ENCODE results near the gene LRCOL1.

LRCOL1 gene

GRCh38 chr12:132615579-132616038, 5.2 kb upstream of the LRCOL1 start:
- WGBS, 2 donors (ENCODE audit: extremely low coverage in 2 of 2, insufficient read length in 2 of 2, insufficient replicate concordance in 1 of 2), result no CpG with 5 or more reads among the region's 16 CpGs
- Histone ChIP-seq H3K36me3 (replicated peaks in 1 of 2; ENCODE audit: control insufficient read depth in 2 of 2, insufficient read depth in 2 of 2, low read length in 2 of 2) (no peaks in the 10 kb centered on the region), H2BK5ac (ENCODE audit: low read length) (no peak overlapping the region), H3K23ac (ENCODE audit: low read depth, low read length, poor library complexity) (no peak overlapping the region), H3K4ac (ENCODE audit: low read length) (no peak overlapping the region), H3K27me3 (ENCODE audit: control insufficient read depth in 3 of 3, insufficient read depth in 3 of 3, low read depth in 1 of 3, low read length in 3 of 3) (peaks cover 23 to 71% (median 54%) of the 10 kb centered on the region in 3 experiments), H2BK15ac (ENCODE audit: low read length) (peak overlapping the region; percentile 3), H3K14ac (ENCODE audit: low read length) (peak overlapping the region; percentile 56), H3K9me3 (replicated peaks in 1 of 2; ENCODE audit: control insufficient read depth in 2 of 2, insufficient read depth in 1 of 2, low read depth in 1 of 2, low read length in 2 of 2) (peaks cover 28 to 31% of the 10 kb centered on the region in 2 donors), H3K79me1 (ENCODE audit: low read depth, low read length) (no peaks in the 10 kb centered on the region), H3K18ac (ENCODE audit: low read length) (no peak overlapping the region), H3K4me3 (ENCODE audit: low read length in 2 of 2) (no peak overlapping the region), H2AFZ (ENCODE audit: low read length) (no peak overlapping the region), H4K91ac (ENCODE audit: low read depth, low read length, poor library complexity) (no peak overlapping the region), H3K27ac (replicated peaks; ENCODE audit: low read length) (no peak overlapping the region), H3K4me2 (ENCODE audit: insufficient read depth, low read length, poor library complexity, severe bottlenecking) (no peak overlapping the region), H2BK12ac (ENCODE audit: low read length) (peak overlapping the region; percentile 16), H2AK5ac (ENCODE audit: low read depth, low read length) (peak overlapping the region; percentile 28), H2BK120ac (ENCODE audit: low read depth, low read length) (peak overlapping the region; percentile 11), H3K4me1 (ENCODE audit: control insufficient read depth in 2 of 2, insufficient read depth in 1 of 2, low read depth in 1 of 2, low read length in 2 of 2) (no peaks in the 10 kb centered on the region), H3K9ac (ENCODE audit: low read depth, low read length, poor library complexity) (no peak overlapping the region), H4K8ac (ENCODE audit: low read depth, low read length) (no peak overlapping the region)
- no peak for DNase-seq (ENCODE audit: low spot score)

GRCh38 chr12:132614861-132615578, 4.6 kb upstream of the LRCOL1 start:
- Histone ChIP-seq H3K27ac (replicated peaks; ENCODE audit: low read length) (no peak overlapping the region), H3K4me1 (ENCODE audit: control insufficient read depth in 2 of 2, insufficient read depth in 1 of 2, low read depth in 1 of 2, low read length in 2 of 2) (peaks cover 0 to 5% of the 10 kb centered on the region in 2 donors), H3K9me3 (replicated peaks in 1 of 2; ENCODE audit: control insufficient read depth in 2 of 2, insufficient read depth in 1 of 2, low read depth in 1 of 2, low read length in 2 of 2) (peaks cover 28 to 31% of the 10 kb centered on the region in 2 donors), H4K91ac (ENCODE audit: low read depth, low read length, poor library complexity) (no peak overlapping the region), H3K36me3 (replicated peaks in 1 of 2; ENCODE audit: control insufficient read depth in 2 of 2, insufficient read depth in 2 of 2, low read length in 2 of 2) (no peaks in the 10 kb centered on the region), H3K79me1 (ENCODE audit: low read depth, low read length) (no peaks in the 10 kb centered on the region), H2BK5ac (ENCODE audit: low read length) (no peak overlapping the region), H3K27me3 (ENCODE audit: control insufficient read depth in 3 of 3, insufficient read depth in 3 of 3, low read depth in 1 of 3, low read length in 3 of 3) (peaks cover 23 to 71% (median 49%) of the 10 kb centered on the region in 3 experiments), H2BK15ac (ENCODE audit: low read length) (peak overlapping the region; percentile 3), H3K9ac (ENCODE audit: low read depth, low read length, poor library complexity) (no peak overlapping the region), H3K4ac (ENCODE audit: low read length) (no peak overlapping the region), H2BK12ac (ENCODE audit: low read length) (peak overlapping the region; percentile 16), H3K23ac (ENCODE audit: low read depth, low read length, poor library complexity) (no peak overlapping the region), H2AK5ac (ENCODE audit: low read depth, low read length) (no peak overlapping the region), H2BK120ac (ENCODE audit: low read depth, low read length) (peak overlapping the region; percentile 11), H3K4me3 (ENCODE audit: low read length in 2 of 2) (no peak overlapping the region), H4K8ac (ENCODE audit: low read depth, low read length) (no peak overlapping the region), H3K14ac (ENCODE audit: low read length) (no peak overlapping the region), H2AFZ (ENCODE audit: low read length) (no peak overlapping the region), H3K4me2 (ENCODE audit: insufficient read depth, low read length, poor library complexity, severe bottlenecking) (no peak overlapping the region), H3K18ac (ENCODE audit: low read length) (no peak overlapping the region)
- WGBS, 2 donors (ENCODE audit: extremely low coverage in 2 of 2, insufficient read length in 2 of 2, insufficient replicate concordance in 1 of 2), result no CpG with 5 or more reads among the region's 18 CpGs
- DNase-seq (ENCODE audit: low spot score), result peak; percentile 81

- H4K91ac ChIP-seq (ENCODE audit: low read depth, low read length, poor library complexity), result no peak overlapping the region
- H3K36me3 ChIP-seq (replicated peaks in 1 of 2; ENCODE audit: control insufficient read depth in 2 of 2, insufficient read depth in 2 of 2, low read length in 2 of 2), result no peaks in the 10 kb centered on the region
- H3K27me3 ChIP-seq (ENCODE audit: control insufficient read depth in 3 of 3, insufficient read depth in 3 of 3, low read depth in 1 of 3, low read length in 3 of 3), result peaks cover 21 to 67% (median 43%) of the 10 kb centered on the region in 3 experiments
- DNase-seq (ENCODE audit: low spot score), result no peak
- no peak overlapping the region for H3K23ac ChIP-seq (ENCODE audit: low read depth, low read length, poor library complexity)
- no peak overlapping the region for H4K8ac ChIP-seq (ENCODE audit: low read depth, low read length)
- peaks cover 28 to 31% of the 10 kb centered on the region in 2 donors for H3K9me3 ChIP-seq (replicated peaks in 1 of 2; ENCODE audit: control insufficient read depth in 2 of 2, insufficient read depth in 1 of 2, low read depth in 1 of 2, low read length in 2 of 2)
- no peak overlapping the region for H2BK120ac ChIP-seq (ENCODE audit: low read depth, low read length)
- H3K4ac ChIP-seq (ENCODE audit: low read length), result no peak overlapping the region
- H2BK12ac ChIP-seq (ENCODE audit: low read length), result no peak overlapping the region
- H3K4me1 ChIP-seq (ENCODE audit: control insufficient read depth in 2 of 2, insufficient read depth in 1 of 2, low read depth in 1 of 2, low read length in 2 of 2), result peaks cover 0 to 7% of the 10 kb centered on the region in 2 donors
- H3K27ac ChIP-seq (replicated peaks; ENCODE audit: low read length), result no peak overlapping the region
- no peaks in the 10 kb centered on the region for H3K79me1 ChIP-seq (ENCODE audit: low read depth, low read length)
- no peak overlapping the region for H3K18ac ChIP-seq (ENCODE audit: low read length)
- no CpG with 5 or more reads among the region's 5 CpGs for WGBS, 2 donors (ENCODE audit: extremely low coverage in 2 of 2, insufficient read length in 2 of 2, insufficient replicate concordance in 1 of 2)
- no peak overlapping the region for H2AFZ ChIP-seq (ENCODE audit: low read length)
- no peak overlapping the region for H3K14ac ChIP-seq (ENCODE audit: low read length)
- no peak overlapping the region for H3K4me3 ChIP-seq (ENCODE audit: low read length in 2 of 2)
- no peak overlapping the region for H3K4me2 ChIP-seq (ENCODE audit: insufficient read depth, low read length, poor library complexity, severe bottlenecking)
- no peak overlapping the region for H2BK15ac ChIP-seq (ENCODE audit: low read length)
- H2BK5ac ChIP-seq (ENCODE audit: low read length), result no peak overlapping the region
- H3K9ac ChIP-seq (ENCODE audit: low read depth, low read length, poor library complexity), result no peak overlapping the region
- no peak overlapping the region for H2AK5ac ChIP-seq (ENCODE audit: low read depth, low read length)
These were observed 3.6 kb upstream of the LRCOL1 start for GRCh38 chr12:132614029-132614428.

GRCh38 chr12:132611620-132612019, 1.2 kb upstream of the LRCOL1 start:
- H3K9me3 ChIP-seq (replicated peaks in 1 of 2; ENCODE audit: control insufficient read depth in 2 of 2, insufficient read depth in 1 of 2, low read depth in 1 of 2, low read length in 2 of 2), result peaks cover 12 to 20% of the 10 kb centered on the region in 2 donors
- no peak overlapping the region for H2AFZ ChIP-seq (ENCODE audit: low read length)
- no peak overlapping the region for H3K9ac ChIP-seq (ENCODE audit: low read depth, low read length, poor library complexity)
- H2BK15ac ChIP-seq (ENCODE audit: low read length), result no peak overlapping the region
- peaks cover 8 to 56% (median 27%) of the 10 kb centered on the region in 3 experiments for H3K27me3 ChIP-seq (ENCODE audit: control insufficient read depth in 3 of 3, insufficient read depth in 3 of 3, low read depth in 1 of 3, low read length in 3 of 3)
- WGBS, 2 donors (ENCODE audit: extremely low coverage in 2 of 2, insufficient read length in 2 of 2, insufficient replicate concordance in 1 of 2), result no CpG with 5 or more reads among the region's 10 CpGs
- H3K79me1 ChIP-seq (ENCODE audit: low read depth, low read length), result no peaks in the 10 kb centered on the region
- no peak overlapping the region for H3K4me3 ChIP-seq (ENCODE audit: low read length in 2 of 2)
- H3K27ac ChIP-seq (replicated peaks; ENCODE audit: low read length), result no peak overlapping the region
- no peak overlapping the region for H4K91ac ChIP-seq (ENCODE audit: low read depth, low read length, poor library complexity)
- H2AK5ac ChIP-seq (ENCODE audit: low read depth, low read length), result peak overlapping the region; percentile 81
- DNase-seq (ENCODE audit: low spot score), result no peak
- no peak overlapping the region for H3K4ac ChIP-seq (ENCODE audit: low read length)
- H3K23ac ChIP-seq (ENCODE audit: low read depth, low read length, poor library complexity), result no peak overlapping the region
- H3K36me3 ChIP-seq (replicated peaks in 1 of 2; ENCODE audit: control insufficient read depth in 2 of 2, insufficient read depth in 2 of 2, low read length in 2 of 2), result no peaks in the 10 kb centered on the region
- no peak overlapping the region for H2BK5ac ChIP-seq (ENCODE audit: low read length)
- no peak overlapping the region for H3K18ac ChIP-seq (ENCODE audit: low read length)
- H4K8ac ChIP-seq (ENCODE audit: low read depth, low read length), result no peak overlapping the region
- no peak overlapping the region for H2BK12ac ChIP-seq (ENCODE audit: low read length)
- no peak overlapping the region for H3K14ac ChIP-seq (ENCODE audit: low read length)
- H2BK120ac ChIP-seq (ENCODE audit: low read depth, low read length), result no peak overlapping the region
- H3K4me1 ChIP-seq (ENCODE audit: control insufficient read depth in 2 of 2, insufficient read depth in 1 of 2, low read depth in 1 of 2, low read length in 2 of 2), result peaks cover 5 to 17% of the 10 kb centered on the region in 2 donors
- H3K4me2 ChIP-seq (ENCODE audit: insufficient read depth, low read length, poor library complexity, severe bottlenecking), result no peak overlapping the region
